Hepatocyte (in vitro differentiated cells): ENCODE results near the gene HRH1. TPM values are rescaled to one million over a fixed set of nuclear protein-coding genes. Genes with fewer than 3 reads are reported as not detected.
A peak's percentile ranks its signal among the peaks of the same experiment; 100 is the strongest.

Experiments used
- DNase-seq: peaks from one replicate; pipeline ENCODE4 v3.0.0-alpha.2; 2016; ENCODE audit warnings: low spot score
- H2AFZ ChIP-seq: fragments of 200-600 bp; sonication (generic); 2 replicates; pipeline ENCODE4 v1.6.0; 2016; ENCODE audit warnings: antibody characterized with exemption, mild to moderate bottlenecking
- H3K27ac ChIP-seq: fragments of 200-600 bp; sonication (generic); 2 replicates; pipeline ENCODE4 v1.5.1; 2016; ENCODE audit warnings: mild to moderate bottlenecking
- H3K27me3 ChIP-seq: fragments of 200-600 bp; sonication (generic); 2 replicates; pipeline ENCODE4 v1.6.1; 2016
- H3K36me3 ChIP-seq: fragments of 200-600 bp; sonication (generic); replicated peaks from 2 replicates; pipeline ENCODE4 v1.5.1; 2016; ENCODE audit warnings: low read depth; ENCODE audit not compliant: insufficient read depth
- H3K4me1 ChIP-seq: fragments of 200-600 bp; sonication (generic); 2 replicates; pipeline ENCODE4 v1.5.1; 2016; ENCODE audit warnings: mild to moderate bottlenecking, moderate library complexity; ENCODE audit not compliant: insufficient read depth
- H3K4me2 ChIP-seq: fragments of 200-600 bp; sonication (generic); 2 replicates; pipeline ENCODE4 v1.6.0; 2016
- H3K4me3 ChIP-seq: fragments of 200-600 bp; sonication (generic); 2 replicates; pipeline ENCODE4 v1.5.1; 2016; ENCODE audit warnings: mild to moderate bottlenecking
- H3K79me2 ChIP-seq: fragments of 200-600 bp; sonication (generic); 2 replicates; pipeline ENCODE4 v1.6.0; 2017; ENCODE audit warnings: mild to moderate bottlenecking
- H3K9me2 ChIP-seq: fragments of 200-600 bp; sonication (generic); replicated peaks from 2 replicates; pipeline ENCODE4 v1.6.0; 2017; ENCODE audit warnings: mild to moderate bottlenecking; ENCODE audit not compliant: insufficient read depth
- H3K9me3 ChIP-seq: fragments of 200-600 bp; sonication (generic); 2 replicates; pipeline ENCODE4 v1.5.1; 2016; ENCODE audit warnings: low read depth, mild to moderate bottlenecking
- H4K20me1 ChIP-seq: fragments of 200-600 bp; sonication (generic); 2 replicates; pipeline ENCODE4 v1.6.0; 2016; ENCODE audit warnings: mild to moderate bottlenecking; ENCODE audit not compliant: insufficient read depth, poor library complexity, severe bottlenecking
- CTCF ChIP-seq: fragments of 200-600 bp; sonication (generic); IDR thresholded peaks from 2 replicates; pipeline ENCODE4 v1.5.1; 2016; ENCODE audit warnings: antibody characterized with exemption, mild to moderate bottlenecking; ENCODE audit not compliant: poor library complexity
- EZH2 ChIP-seq: fragments of 200-600 bp; sonication (generic); IDR thresholded peaks from 2 replicates; pipeline ENCODE4 v1.6.1; 2016; ENCODE audit warnings: antibody characterized with exemption, mild to moderate bottlenecking, borderline replicate concordance
- EZH2phosphoT487 ChIP-seq: fragments of 200-600 bp; sonication (generic); IDR thresholded peaks from one replicate; pipeline ENCODE4 v1.6.1; 2018; ENCODE audit warnings: antibody characterized with exemption, mild to moderate bottlenecking, low read depth, moderate library complexity; ENCODE audit not compliant: unreplicated experiment, severe bottlenecking
- WGBS: methylation state at CpG from one replicate; pipeline ENCODE4 v1.1.6; 2016; ENCODE audit warnings: low lambda C conversion rate; ENCODE audit errors: missing lambda C conversion rate; 5-methylcytosine and 5-hydroxymethylcytosine counted together
- polyA plus RNA-seq: library from polyadenylated mRNA; unstranded; fragments of >200 nt; fragmentation: Nextera tagmentation; extraction: Ambion mirVana; gene quantifications from 2 replicates; pipeline ENCODE4 v1.2.1, GENCODE V29; 2016
- total RNA-seq: library from RNA; depleted of rRNA; stranded (reverse); fragments of >200 nt; gene quantifications from 2 replicates; pipeline ENCODE4 v1.2.3, GENCODE V29; 2014

HRH1 gene
- total and polyA plus RNA-seq, 2 experiments from 2014 or later = 3.3 to 5.1 TPM

- WGBS = 47% methylated on average over 10 of the region's 10 CpGs
These were observed 41.5 kb downstream of the HRH1 start for GRCh38 chr3:11195721-11196332.

GRCh38 chr3:11197484-11197883 is 43.2 kb downstream of the HRH1 start:
- peak; percentile 19 for DNase-seq
- no peak overlapping the region for H3K4me3 ChIP-seq
- no peaks in the 10 kb centered on the region for H4K20me1 ChIP-seq
- WGBS = 42% methylated on average over 1 of the region's 1 CpG
- H2AFZ ChIP-seq = no peak overlapping the region
- H3K27ac ChIP-seq = peak overlapping the region; percentile 76
- no peaks in the 10 kb centered on the region for H3K79me2 ChIP-seq
- peaks cover 3% of the 10 kb centered on the region for H3K27me3 ChIP-seq
- no peaks in the 10 kb centered on the region for H3K36me3 ChIP-seq
- H3K4me2 ChIP-seq = peak overlapping the region; percentile 45
- peaks cover 23% of the 10 kb centered on the region for H3K4me1 ChIP-seq
- H3K9me2 ChIP-seq = no peaks in the 10 kb centered on the region
- no peaks in the 10 kb centered on the region for H3K9me3 ChIP-seq
- TF ChIP-seq EZH2phosphoT487 (no peak), EZH2 (no peak), CTCF (no peak)

More at GRCh38 chr3:11195721-11196332, 41.5 kb downstream of the HRH1 start:
- H3K36me3 ChIP-seq = no peaks in the 10 kb centered on the region
- no peak overlapping the region for H3K4me3 ChIP-seq
- H4K20me1 ChIP-seq = no peaks in the 10 kb centered on the region
- no peak for TF ChIP-seq CTCF
- TF ChIP-seq EZH2 = no peak
- TF ChIP-seq EZH2phosphoT487 = no peak
- peaks cover 3% of the 10 kb centered on the region for H3K27me3 ChIP-seq
- no peaks in the 10 kb centered on the region for H3K9me2 ChIP-seq
- H3K4me2 ChIP-seq = peak overlapping the region; percentile 57
- peak; percentile 41 for DNase-seq
- H3K4me1 ChIP-seq = peaks cover 23% of the 10 kb centered on the region
- no peaks in the 10 kb centered on the region for H3K79me2 ChIP-seq
- no peaks in the 10 kb centered on the region for H3K9me3 ChIP-seq
- H3K27ac ChIP-seq = peak overlapping the region; percentile 83
- no peak overlapping the region for H2AFZ ChIP-seq

DNA sequence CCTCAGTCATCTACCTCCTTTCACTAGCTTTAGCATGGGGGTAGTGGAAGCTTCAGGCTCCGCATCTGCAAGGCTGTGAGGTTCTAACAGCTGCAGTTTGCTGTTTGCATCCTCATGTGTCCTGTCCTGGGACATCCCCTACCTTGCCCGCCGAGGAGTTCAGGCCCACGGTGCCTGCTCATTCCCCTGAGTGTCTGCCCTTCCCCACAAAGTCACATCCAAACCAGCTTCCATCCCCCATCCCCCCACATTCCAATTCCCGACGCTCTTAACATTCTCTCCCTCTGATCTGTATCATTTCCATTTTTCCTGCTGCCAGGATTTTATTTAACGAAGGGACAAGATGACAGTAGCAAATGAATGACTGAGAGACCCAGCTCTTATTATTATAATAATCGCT is 43.8 kb downstream of the HRH1 start:
- no peaks in the 10 kb centered on the region for H3K36me3 ChIP-seq
- no peaks in the 10 kb centered on the region for H3K9me3 ChIP-seq
- no peaks in the 10 kb centered on the region for H3K9me2 ChIP-seq
- H2AFZ ChIP-seq = no peak overlapping the region
- 57% methylated on average over 7 of the region's 8 CpGs for WGBS
- H4K20me1 ChIP-seq = no peaks in the 10 kb centered on the region
- DNase-seq = no peak
- H3K79me2 ChIP-seq = no peaks in the 10 kb centered on the region
- H3K27ac ChIP-seq = peak overlapping the region; percentile 76
- peaks cover 23% of the 10 kb centered on the region for H3K4me1 ChIP-seq
- no peak for TF ChIP-seq EZH2phosphoT487
- peaks cover 3% of the 10 kb centered on the region for H3K27me3 ChIP-seq
- H3K4me2 ChIP-seq = peak overlapping the region; percentile 45
- no peak overlapping the region for H3K4me3 ChIP-seq

GRCh38 chr3:11198495-11198894 is 44.2 kb downstream of the HRH1 start:
- peak overlapping the region; percentile 45 for H3K4me2 ChIP-seq
- no peak for TF ChIP-seq EZH2
- no peak for TF ChIP-seq EZH2phosphoT487
- no peak for TF ChIP-seq CTCF
- no peak overlapping the region for H2AFZ ChIP-seq
- H3K79me2 ChIP-seq = no peaks in the 10 kb centered on the region
- H3K4me1 ChIP-seq = peaks cover 23% of the 10 kb centered on the region
- H4K20me1 ChIP-seq = no peaks in the 10 kb centered on the region
- 82% methylated on average over 4 of the region's 4 CpGs for WGBS
- H3K9me3 ChIP-seq = no peaks in the 10 kb centered on the region
- DNase-seq = no peak
- no peaks in the 10 kb centered on the region for H3K36me3 ChIP-seq
- H3K27me3 ChIP-seq = peaks cover 3% of the 10 kb centered on the region
- H3K9me2 ChIP-seq = no peaks in the 10 kb centered on the region
- H3K27ac ChIP-seq = peak overlapping the region; percentile 76
- H3K4me3 ChIP-seq = no peak overlapping the region
